ENCODE measurements around the gene BTBD18.

BTBD18 gene

DNA sequence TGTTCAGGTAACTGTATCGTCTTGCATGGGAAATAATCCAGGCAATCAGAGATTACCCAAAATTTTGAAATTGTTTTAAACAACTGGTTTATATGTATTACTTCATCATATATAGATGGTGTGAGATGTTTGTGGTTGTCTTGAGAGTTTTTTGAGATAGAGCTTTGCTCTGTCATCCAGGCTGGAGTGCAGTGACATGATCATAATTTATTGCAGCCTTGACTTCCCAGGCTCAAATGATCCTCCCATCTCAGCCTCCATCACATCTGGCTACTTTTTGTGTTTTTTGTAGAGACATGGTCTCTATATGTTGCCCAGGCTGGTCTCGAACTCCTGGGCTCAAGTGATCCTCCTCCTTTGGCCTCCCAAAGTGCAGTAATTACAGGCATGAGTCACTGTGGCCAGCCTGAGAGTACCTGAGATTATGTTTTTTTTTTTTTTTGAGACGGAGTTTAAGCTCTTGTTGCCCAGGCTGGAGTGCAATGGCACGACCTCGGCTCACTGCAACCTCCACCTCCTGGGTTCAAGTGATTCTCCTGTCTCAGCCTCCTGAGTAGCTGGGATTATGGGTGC lies 21.5 kb upstream of the BTBD18 start:
- DNase-seq: no peak

DNA sequence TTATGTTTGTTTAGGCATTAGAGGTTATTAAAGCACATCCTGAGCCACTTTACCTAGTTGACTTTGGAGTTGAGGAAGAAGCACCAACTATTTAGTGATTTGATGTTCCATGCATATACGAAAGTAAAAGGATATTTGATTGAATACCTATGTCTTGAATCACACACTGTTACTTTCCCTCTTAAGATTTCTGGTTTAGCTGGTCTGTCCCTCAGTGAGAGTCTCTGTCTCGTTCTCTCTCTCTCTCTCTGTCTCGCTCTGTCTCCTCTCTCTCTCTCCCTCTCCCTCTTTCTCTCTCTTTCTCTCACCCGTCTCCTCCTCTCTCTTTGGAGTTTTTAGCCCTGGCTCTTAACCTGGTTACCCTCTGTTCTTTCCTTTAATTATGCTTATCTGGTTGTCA lies 20.9 kb upstream of the BTBD18 start:
- no peak for DNase-seq

GRCh38 chr11:57771365-57771764 lies 19.7 kb upstream of the BTBD18 start:
- no peak for DNase-seq

DNA sequence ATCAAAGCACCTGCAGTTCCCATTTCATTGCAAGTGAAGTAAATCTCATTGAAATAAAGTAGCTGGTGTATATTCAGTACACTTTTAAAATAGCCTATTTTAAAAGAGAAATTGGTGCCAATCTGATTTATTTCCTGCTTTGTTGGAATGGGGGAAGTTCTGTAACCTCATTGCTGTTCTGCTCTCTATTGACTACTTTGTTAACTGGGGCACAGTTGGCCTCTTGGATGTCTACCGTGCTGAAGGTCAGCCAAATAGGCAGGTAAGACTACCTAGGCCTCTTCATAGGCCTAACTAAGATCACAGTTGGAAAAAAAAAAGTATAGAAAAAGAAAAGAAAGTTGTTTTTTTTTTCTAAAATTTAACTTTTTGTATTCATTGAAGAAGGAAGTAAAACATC lies 19.2 kb upstream of the BTBD18 start:
- DNase-seq: no peak

DNA sequence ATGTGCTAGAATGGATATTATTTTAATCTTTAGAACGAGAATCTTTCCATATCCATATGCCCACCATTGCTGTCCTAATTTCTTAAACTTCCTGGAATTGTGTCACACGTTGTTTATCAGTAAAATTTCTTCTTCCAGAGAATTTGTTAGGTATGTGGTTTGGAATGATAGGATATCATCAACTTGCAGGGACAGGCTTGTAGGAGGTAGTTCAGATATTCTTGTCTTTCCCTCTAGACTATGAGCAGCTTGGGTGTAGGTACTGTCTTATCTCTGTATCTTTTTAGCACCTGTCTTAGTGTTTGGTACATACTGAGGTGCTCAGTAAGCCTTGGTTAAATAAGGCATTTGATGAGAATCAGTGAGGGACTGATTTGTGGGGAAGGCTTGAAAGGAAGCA lies 13.4 kb upstream of the BTBD18 start:
- no peak for DNase-seq

- no peak for DNase-seq
Observed at GRCh38 chr11:57764566-57764965, 12.9 kb upstream of the BTBD18 start.

DNA sequence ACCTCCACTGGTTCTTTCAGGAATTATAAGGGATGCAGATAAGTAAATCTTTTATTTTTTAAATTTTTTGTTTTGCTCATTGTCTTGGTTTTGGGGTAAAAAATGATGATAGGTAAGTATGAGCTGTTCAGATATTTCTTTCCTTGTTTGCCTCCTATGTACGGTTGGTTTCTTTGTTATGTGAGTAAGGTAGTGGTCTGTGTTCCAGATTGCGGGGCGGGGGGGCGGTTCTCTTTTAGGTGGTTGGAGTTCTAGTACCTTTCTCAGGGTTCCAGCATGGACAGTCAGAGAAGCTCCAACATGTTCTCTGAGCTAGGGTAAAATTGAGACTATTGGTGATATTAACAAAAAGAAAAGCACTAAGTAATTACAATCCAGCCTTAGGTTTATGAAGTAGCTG lies 12.4 kb upstream of the BTBD18 start:
- no peak for DNase-seq

GRCh38 chr11:57763568-57763967 lies 11.9 kb upstream of the BTBD18 start:
- no peak for DNase-seq

DNA sequence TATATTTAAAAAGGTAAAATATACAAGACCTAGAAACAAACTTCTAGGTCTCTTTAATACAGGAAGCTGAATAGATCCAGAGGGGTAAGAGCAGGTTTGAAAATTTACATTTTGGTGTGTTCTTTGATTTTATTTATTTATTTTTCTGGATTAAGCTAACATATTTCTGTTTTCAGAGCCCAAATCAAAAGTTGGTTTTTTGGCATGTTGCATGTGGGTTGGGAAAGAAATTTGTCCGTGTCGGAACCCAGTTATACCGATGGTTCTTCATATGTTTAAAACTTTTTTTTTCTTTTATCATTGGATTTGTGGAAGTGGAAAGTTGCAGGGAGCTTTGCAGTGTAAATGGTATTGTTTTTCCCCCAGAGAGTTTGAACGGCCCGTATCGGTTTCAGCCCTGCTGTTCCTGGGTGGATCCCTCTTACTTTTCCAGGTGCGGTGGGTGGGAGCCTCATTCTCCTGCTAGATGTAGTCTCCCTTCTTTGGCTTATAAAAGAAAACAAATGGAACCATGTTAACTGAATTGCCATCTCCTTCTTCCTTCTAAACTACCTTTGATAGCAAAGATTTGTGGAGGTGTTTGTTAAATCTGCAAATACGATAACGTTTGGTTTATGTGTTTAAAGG lies 10.7 kb upstream of the BTBD18 start:
- no peak for DNase-seq

DNA sequence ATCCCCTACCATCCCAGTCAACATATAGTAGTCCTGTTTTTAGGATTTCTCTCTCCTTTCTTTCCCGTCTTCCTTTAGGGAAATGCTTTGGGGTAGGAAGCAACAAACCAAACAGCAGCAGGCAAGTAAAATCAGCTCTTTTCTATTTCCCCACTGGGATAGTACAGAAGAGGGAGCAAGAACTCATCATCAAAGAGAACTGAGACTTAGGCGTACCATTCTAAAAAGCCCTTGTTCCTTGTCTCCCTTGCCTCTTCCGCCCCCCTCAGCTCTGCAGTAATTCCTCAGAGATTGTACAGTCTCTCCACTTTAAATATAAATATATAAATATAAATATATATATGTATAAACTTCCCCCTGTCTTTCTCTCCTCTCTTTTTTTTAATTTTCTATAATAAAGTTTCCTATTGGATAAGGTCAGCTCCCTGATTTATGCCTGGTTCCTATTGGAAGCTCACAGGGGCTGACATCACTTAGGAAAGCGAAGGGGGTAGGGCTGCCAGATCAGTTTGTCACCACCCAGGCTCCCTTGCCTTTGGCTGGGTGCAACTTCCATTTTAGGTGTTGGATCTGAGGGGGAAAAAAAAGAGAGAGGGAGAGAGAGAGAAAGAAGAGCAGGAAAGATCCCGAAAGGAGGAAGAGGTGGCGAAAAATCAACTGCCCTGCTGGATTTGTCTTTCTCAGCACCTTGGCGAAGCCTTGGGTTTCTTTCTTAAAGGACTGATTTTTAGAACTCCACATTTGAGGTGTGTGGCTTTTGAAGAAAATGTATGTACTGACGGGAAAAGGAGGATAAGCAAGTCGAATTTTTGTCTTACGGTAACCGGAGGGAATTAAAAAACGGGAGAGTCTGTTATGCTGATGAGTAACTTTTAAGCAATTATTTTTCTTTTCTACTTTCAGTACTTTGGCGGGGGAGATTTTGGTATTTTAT lies 9.9 kb upstream of the BTBD18 start, which contains the start of gene CTNND1:
CTNND1 (plus strand) TSS at position 502 of the 934 bp plus-strand sequence. CDS start 29,677 bp downstream, outside the sequence.
- no peak for DNase-seq

- no peak for DNase-seq
Observed at GRCh38 chr11:57758174-57758573, 6.6 kb upstream of the BTBD18 start.

DNA sequence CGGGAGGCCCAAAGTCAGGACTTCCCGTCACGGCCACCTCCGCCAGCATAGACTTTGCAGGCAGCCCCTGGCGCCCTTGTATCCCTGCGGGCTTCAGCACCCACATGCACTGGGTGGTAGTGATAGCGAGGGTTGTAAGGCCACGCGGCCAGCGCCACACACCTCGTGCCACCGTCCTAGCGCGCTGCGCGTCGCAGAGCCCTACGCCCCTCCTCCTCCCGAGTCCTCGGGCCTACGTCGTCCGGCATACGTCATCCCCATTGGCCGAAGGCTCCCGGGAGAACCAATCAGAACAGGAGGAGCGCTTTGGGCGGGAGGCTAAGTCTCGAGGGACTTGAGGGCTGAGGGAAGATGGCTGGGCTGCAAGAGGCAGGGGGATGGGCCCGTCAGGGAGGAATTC lies 1.3 kb upstream of the BTBD18 start:
- no peak for DNase-seq

DNA sequence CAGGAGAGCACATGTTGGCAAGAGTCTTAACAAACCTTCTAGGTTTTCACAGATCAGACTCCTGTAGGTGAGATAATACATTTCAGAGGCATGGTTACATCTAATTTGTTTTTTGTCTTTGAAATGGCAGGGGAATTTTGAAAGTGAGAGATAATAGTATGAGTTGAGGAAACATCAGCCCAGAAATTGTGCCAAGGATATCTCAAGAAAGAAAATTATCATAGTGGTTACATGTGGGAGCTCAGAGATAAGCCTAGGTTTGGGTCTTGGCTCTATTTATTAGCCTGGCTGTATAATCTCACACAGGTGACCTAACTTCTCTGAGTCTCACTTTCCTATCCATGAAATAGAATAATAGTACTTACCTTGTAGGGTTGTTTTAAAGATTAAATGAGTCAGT lies 443 bp downstream of the BTBD18 start:
- DNase-seq: no peak

DNA sequence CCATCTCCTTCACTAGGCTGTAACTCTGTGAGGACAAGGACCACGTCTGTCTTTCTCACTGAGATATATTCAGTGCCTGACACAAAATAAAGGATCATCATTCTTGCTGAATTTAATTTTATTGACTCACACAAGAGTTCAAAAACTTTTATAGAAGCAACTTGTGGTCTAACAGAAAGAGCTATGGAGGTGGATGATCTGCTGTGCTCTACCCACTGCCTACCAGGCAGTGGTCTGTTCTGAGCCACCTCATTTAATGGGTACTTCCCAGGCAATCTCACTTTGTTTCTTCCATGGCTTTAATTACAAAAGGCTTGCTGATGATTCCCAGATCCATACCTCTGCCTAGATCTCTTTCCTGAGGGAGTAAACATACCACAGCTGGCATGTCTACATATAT lies 4.7 kb downstream of the BTBD18 start:
- no peak for DNase-seq

DNA sequence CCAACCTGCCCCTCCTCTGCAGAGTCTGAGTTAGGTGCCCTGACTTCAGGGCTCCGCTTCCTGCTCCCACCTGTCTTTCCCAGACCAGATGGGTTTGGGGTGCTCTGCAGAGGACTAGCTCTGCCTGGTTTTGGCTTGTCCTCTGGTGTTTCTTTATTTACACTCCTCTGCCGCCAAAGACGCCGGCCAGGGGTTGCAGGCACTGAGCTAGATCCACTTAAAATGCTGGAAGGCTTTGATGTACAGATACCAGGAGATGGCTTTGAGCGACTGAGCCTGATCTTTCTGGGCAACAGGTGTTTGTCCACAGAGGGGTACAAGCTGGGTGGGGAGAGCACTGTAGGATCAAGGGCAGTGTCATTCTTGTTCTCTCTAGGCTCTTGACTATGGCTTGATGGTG lies 6.4 kb downstream of the BTBD18 start:
- no peak for DNase-seq

- no peak for DNase-seq
Observed at GRCh38 chr11:57744357-57744756, 7.3 kb downstream of the BTBD18 start.

DNA sequence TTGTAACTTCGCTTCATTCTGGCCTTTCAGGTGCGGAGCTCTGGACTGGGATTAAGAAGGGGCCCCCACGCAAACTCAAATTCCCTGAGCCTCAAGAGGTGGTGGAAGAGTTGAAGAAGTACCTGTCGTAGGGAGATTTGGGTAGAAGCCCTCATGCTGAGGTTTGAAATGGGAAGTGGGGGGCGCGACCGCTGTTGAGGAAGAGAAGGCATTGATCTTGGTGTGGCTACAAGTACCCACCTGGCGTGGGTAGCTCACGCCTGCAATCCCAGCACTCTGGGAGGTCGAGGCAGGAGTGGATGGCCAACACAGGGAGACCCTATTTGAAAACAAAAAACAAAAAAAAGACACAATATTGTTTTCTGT lies 9.5 kb downstream of the BTBD18 start:
- DNase-seq: no peak

DNA sequence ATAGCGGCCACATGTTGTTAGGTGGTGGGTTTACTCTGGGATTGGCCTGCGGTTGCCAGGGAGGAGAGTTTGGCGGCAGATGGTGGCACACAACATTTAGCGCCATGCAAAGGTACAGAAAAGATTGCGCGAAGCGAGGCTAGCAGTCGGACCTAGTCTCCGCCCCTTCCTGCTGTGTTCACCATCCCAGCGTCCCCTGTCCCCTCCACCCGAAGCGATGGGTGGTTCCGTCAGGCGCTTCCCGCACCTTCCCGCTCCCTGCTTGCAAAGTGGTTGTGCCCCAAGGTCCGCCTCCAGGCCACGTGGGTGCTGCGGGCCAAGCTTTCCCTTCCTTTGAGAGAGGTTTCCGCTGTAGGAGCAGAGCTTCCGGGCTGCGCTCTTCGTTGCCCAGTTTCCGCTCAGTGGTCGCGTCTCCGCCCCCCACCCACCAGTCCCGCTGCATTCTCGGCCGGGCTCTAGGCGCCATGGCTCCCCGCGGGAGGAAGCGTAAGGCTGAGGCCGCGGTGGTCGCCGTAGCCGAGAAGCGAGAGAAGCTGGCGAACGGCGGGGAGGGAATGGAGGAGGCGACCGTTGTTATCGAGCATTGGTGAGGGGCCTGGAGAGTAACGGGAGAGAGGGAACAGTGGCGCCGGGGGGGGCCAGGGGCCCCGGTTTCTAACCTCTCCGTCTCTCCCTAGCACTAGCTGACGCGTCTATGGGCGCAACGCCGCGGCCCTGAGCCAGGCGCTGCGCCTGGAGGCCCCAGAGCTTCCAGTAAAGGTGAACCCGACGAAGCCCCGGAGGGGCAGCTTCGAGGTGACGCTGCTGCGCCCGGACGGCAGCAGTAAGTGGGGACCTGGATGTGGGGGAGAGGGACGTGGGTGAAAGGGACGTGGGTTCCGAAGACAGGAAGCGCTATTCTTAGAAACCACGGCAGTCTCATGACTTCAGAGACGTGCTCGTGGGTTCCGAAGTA lies 10.2 kb downstream of the BTBD18 start, which contains the start of gene SELENOH:
SELENOH (plus strand) TSS at position 360 of the 955 bp plus-strand sequence; CDS start at position 465, 105 bp downstream.
- peak; percentile 82 to 83 for DNase-seq

GRCh38 chr11:57735619-57736298 lies 15.9 kb downstream of the BTBD18 start:
- DNase-seq: no peak

- no peak for DNase-seq
Observed at GRCh38 chr11:57732661-57733060, 19.0 kb downstream of the BTBD18 start.

DNA sequence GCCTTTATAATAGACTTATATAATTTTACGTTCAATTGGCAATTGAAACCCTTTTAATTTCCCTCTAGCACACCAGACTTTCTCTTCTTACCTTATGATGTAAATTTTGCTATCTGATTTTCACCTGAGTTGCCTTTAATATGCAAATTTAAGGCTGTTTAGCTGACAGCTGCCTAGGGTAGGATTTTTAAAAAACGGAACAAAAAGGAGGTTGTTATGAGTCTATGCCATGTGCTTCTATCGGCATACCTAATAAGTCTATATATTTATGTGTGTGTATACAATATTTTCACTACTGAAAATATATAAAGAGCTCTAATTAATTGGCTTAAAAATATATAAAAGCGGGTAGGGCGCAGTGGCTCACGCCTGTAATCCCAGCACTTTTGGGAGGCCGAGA lies 22.1 kb downstream of the BTBD18 start:
- DNase-seq: no peak

DNA sequence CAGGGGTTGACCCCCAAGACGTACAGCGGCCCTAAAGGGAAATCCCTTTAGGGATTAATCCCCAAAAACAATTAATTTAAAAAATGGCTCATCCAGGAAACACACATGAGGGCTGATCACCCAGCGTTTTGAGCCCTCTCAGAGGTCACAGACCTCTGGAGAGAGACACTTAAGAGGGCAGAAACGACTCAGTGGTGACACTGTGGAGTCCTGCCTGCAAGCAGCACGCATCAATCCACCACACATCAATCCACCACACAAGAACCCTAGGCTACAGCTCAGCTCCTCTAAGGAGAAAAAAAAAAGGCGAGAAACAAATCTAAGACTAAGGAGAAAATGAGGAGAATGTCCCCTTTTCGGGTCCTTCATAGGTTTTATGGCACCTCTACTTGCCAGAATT lies 22.8 kb downstream of the BTBD18 start:
- DNase-seq: no peak

All from NCI-H187 (cell line).